ENCODE measurements around the gene AQP3. TPM values are rescaled to one million over a fixed set of nuclear protein-coding genes. Genes with fewer than 3 reads are reported as not detected.

Gene AQP3
- total RNA-seq, 2 experiments from 2014 or later, result 2.3 to 2.9 TPM

GRCh38 chr9:33453999-33454660 lies 6.7 kb upstream of the AQP3 start:
- Mint-ChIP-seq H3K4me3 (peak overlapping the region; percentile 8), H3K27ac (peak overlapping the region; percentile 76), H3K36me3 (peaks cover 5% of the 10 kb centered on the region), H3K27me3 (no peaks in the 10 kb centered on the region), H3K4me1 (peaks cover 60% of the 10 kb centered on the region), H3K9me3 (no peaks in the 10 kb centered on the region)
- DNase-seq, result no peak

GRCh38 chr9:33453286-33453860 lies 6.0 kb upstream of the AQP3 start:
- H3K27ac Mint-ChIP-seq, result peak overlapping the region; percentile 52
- H3K27me3 Mint-ChIP-seq, result no peaks in the 10 kb centered on the region
- peaks cover under 1% of the 10 kb centered on the region for H3K36me3 Mint-ChIP-seq
- no peak overlapping the region for H3K4me3 Mint-ChIP-seq
- H3K4me1 Mint-ChIP-seq, result peaks cover 53% of the 10 kb centered on the region
- H3K9me3 Mint-ChIP-seq, result no peaks in the 10 kb centered on the region
- no peak for DNase-seq

- Mint-ChIP-seq H3K4me1 (peaks cover 55% of the 10 kb centered on the region), H3K36me3 (no peaks in the 10 kb centered on the region), H3K27me3 (no peaks in the 10 kb centered on the region)
These were observed 5.5 kb upstream of the AQP3 start for GRCh38 chr9:33452828-33453271.

GRCh38 chr9:33450621-33451146 lies 3.3 kb upstream of the AQP3 start:
- no peak for DNase-seq
- Mint-ChIP-seq H3K4me3 (no peak overlapping the region), H3K4me1 (peaks cover 54% of the 10 kb centered on the region), H3K9me3 (no peaks in the 10 kb centered on the region), H3K27ac (no peak overlapping the region), H3K27me3 (no peaks in the 10 kb centered on the region), H3K36me3 (no peaks in the 10 kb centered on the region)

More at GRCh38 chr9:33452828-33453271, 5.5 kb upstream of the AQP3 start:
- Mint-ChIP-seq H3K9me3 (no peaks in the 10 kb centered on the region), H3K4me3 (no peak overlapping the region), H3K27ac (peak overlapping the region; percentile 52)
- peak; percentile 69 for DNase-seq

- H3K4me3 Mint-ChIP-seq, result no peak overlapping the region
- H3K27me3 Mint-ChIP-seq, result no peaks in the 10 kb centered on the region
- no peaks in the 10 kb centered on the region for H3K9me3 Mint-ChIP-seq
- peaks cover 60% of the 10 kb centered on the region for H3K4me1 Mint-ChIP-seq
- no peaks in the 10 kb centered on the region for H3K36me3 Mint-ChIP-seq
- no peak overlapping the region for H3K27ac Mint-ChIP-seq
- DNase-seq, result no peak
These were observed 2.3 kb upstream of the AQP3 start for GRCh38 chr9:33449715-33450114.

- H3K27me3 Mint-ChIP-seq, result no peaks in the 10 kb centered on the region
- peak overlapping the region; percentile 83 for H3K27ac Mint-ChIP-seq
- DNase-seq, result no peak
- H3K9me3 Mint-ChIP-seq, result no peaks in the 10 kb centered on the region
- peaks cover 44% of the 10 kb centered on the region for H3K4me1 Mint-ChIP-seq
- peak overlapping the region; percentile 74 for H3K4me3 Mint-ChIP-seq
- H3K36me3 Mint-ChIP-seq, result no peaks in the 10 kb centered on the region
These were observed 583 bp upstream of the AQP3 start for GRCh38 chr9:33447799-33448553.

- H3K27ac Mint-ChIP-seq, result peak overlapping the region; percentile 88
- H3K27me3 Mint-ChIP-seq, result no peaks in the 10 kb centered on the region
- H3K4me3 Mint-ChIP-seq, result peak overlapping the region; percentile 87
- DNase-seq, result peak; percentile 61
- no peaks in the 10 kb centered on the region for H3K9me3 Mint-ChIP-seq
- H3K4me1 Mint-ChIP-seq, result peaks cover 34% of the 10 kb centered on the region
- H3K36me3 Mint-ChIP-seq, result no peaks in the 10 kb centered on the region
These were observed 1.0 kb downstream of the AQP3 start for GRCh38 chr9:33446240-33446945.

- H3K36me3 Mint-ChIP-seq, result no peaks in the 10 kb centered on the region
- H3K9me3 Mint-ChIP-seq, result no peaks in the 10 kb centered on the region
- no peaks in the 10 kb centered on the region for H3K27me3 Mint-ChIP-seq
- H3K4me1 Mint-ChIP-seq, result peaks cover 34% of the 10 kb centered on the region
- H3K4me3 Mint-ChIP-seq, result no peak overlapping the region
- peak overlapping the region; percentile 88 for H3K27ac Mint-ChIP-seq
- DNase-seq, result peak; percentile 17
These were observed 1.8 kb downstream of the AQP3 start for GRCh38 chr9:33445389-33446239.

GRCh38 chr9:33443464-33444154 lies 3.8 kb downstream of the AQP3 start:
- H3K4me3 Mint-ChIP-seq, result no peak overlapping the region
- no peak overlapping the region for H3K27ac Mint-ChIP-seq

GRCh38 chr9:33443047-33443446 lies 4.3 kb downstream of the AQP3 start:
- no peaks in the 10 kb centered on the region for H3K9me3 Mint-ChIP-seq
- peaks cover 30% of the 10 kb centered on the region for H3K4me1 Mint-ChIP-seq
- no peak overlapping the region for H3K4me3 Mint-ChIP-seq
- H3K27ac Mint-ChIP-seq, result no peak overlapping the region
- no peak for DNase-seq
- no peaks in the 10 kb centered on the region for H3K36me3 Mint-ChIP-seq
- H3K27me3 Mint-ChIP-seq, result no peaks in the 10 kb centered on the region

More at GRCh38 chr9:33443464-33444154, 3.8 kb downstream of the AQP3 start:
- no peaks in the 10 kb centered on the region for H3K27me3 Mint-ChIP-seq
- DNase-seq, result no peak
- H3K36me3 Mint-ChIP-seq, result no peaks in the 10 kb centered on the region
- H3K4me1 Mint-ChIP-seq, result peaks cover 34% of the 10 kb centered on the region
- H3K9me3 Mint-ChIP-seq, result no peaks in the 10 kb centered on the region

GRCh38 chr9:33442125-33442524 lies 5.3 kb downstream of the AQP3 start:
- Mint-ChIP-seq H3K36me3 (no peaks in the 10 kb centered on the region), H3K27ac (no peak overlapping the region), H3K4me3 (no peak overlapping the region), H3K4me1 (peaks cover 24% of the 10 kb centered on the region), H3K9me3 (no peaks in the 10 kb centered on the region), H3K27me3 (no peaks in the 10 kb centered on the region)
- DNase-seq, result no peak

GRCh38 chr9:33440609-33441008 lies 6.8 kb downstream of the AQP3 start:
- no peaks in the 10 kb centered on the region for H3K9me3 Mint-ChIP-seq
- no peaks in the 10 kb centered on the region for H3K27me3 Mint-ChIP-seq
- no peaks in the 10 kb centered on the region for H3K36me3 Mint-ChIP-seq
- no peak for DNase-seq
- no peak overlapping the region for H3K27ac Mint-ChIP-seq
- no peak overlapping the region for H3K4me3 Mint-ChIP-seq
- peaks cover 9% of the 10 kb centered on the region for H3K4me1 Mint-ChIP-seq

GRCh38 chr9:33440204-33440603 lies 7.2 kb downstream of the AQP3 start:
- no peak overlapping the region for H3K27ac Mint-ChIP-seq
- H3K9me3 Mint-ChIP-seq, result no peaks in the 10 kb centered on the region
- peaks cover 5% of the 10 kb centered on the region for H3K4me1 Mint-ChIP-seq

GRCh38 chr9:33439731-33440130 lies 7.7 kb downstream of the AQP3 start:
- Mint-ChIP-seq H3K27me3 (no peaks in the 10 kb centered on the region), H3K4me3 (no peak overlapping the region), H3K36me3 (no peaks in the 10 kb centered on the region), H3K9me3 (no peaks in the 10 kb centered on the region), H3K27ac (no peak overlapping the region), H3K4me1 (peaks cover 2% of the 10 kb centered on the region)
- DNase-seq, result no peak

More at GRCh38 chr9:33440204-33440603, 7.2 kb downstream of the AQP3 start:
- Mint-ChIP-seq H3K4me3 (no peak overlapping the region), H3K27me3 (no peaks in the 10 kb centered on the region), H3K36me3 (no peaks in the 10 kb centered on the region)
- no peak for DNase-seq

Measured in activated naive CD8-positive, alpha-beta T cell treated with anti-CD3 and anti-CD28 coated beads for 36 hours (primary cell).